ENCODE results near the gene SLC7A6OS.

The SLC7A6OS gene

DNA sequence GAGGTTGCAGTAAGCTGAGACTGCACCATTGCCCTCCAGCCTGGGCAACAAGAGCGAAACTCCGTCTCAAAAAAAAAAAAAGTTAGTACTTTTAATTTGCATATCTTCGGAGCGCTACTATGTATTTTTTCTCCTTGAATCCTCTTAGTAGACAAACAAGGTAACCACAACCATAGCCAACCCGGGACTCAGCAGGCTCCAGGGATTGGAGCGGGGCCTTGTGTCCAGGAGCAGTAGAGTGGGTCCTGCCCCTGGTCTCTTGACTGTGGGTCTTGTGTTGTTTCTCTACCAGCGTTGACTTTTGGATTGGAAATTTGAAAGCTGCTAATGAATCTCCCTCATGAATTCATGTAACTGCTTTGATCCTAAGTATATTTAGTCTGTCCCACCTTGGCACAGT lies 32.4 kb upstream of the SLC7A6OS start:
- DNase-seq, result no peak

DNA sequence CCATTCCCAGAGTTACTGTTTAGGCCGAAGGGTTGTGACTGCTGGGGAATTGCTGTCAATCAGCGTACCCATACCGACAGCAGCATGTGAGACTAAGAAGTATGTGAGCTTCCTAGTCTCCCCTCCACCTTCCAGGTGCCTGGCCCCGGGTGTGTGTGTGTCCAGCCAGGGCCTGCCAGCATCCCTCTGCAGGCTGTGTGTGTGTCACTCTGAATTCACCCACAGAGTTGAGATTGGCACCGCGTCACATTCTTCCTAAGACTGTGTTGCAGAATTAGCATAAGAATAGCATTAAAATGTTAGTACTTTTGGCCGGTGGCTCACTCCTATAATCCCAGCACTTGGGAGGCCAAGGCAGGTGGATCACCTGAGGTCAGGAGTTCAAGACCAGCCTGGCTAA lies 31.9 kb upstream of the SLC7A6OS start:
- no peak for DNase-seq

DNA sequence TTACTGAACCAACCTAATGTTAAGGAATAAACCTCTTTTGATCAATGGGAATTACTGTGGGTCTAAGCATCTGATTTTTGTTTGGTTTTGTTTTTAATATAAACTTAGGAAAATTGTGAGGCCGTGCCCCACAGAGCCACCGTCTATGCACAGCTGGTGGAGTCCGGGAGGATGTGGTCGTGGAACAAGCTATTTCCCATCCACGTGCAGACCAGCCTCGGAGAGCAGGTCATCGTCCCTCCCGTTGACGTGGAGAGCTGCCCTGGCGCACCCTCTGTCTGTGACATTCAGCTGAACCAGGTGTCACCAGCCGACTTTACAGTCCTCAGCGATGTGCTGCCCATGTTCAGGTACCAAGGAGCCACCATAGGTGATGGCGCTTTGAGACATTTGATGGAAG lies 28.5 kb upstream of the SLC7A6OS start:
- DNase-seq, result no peak

DNA sequence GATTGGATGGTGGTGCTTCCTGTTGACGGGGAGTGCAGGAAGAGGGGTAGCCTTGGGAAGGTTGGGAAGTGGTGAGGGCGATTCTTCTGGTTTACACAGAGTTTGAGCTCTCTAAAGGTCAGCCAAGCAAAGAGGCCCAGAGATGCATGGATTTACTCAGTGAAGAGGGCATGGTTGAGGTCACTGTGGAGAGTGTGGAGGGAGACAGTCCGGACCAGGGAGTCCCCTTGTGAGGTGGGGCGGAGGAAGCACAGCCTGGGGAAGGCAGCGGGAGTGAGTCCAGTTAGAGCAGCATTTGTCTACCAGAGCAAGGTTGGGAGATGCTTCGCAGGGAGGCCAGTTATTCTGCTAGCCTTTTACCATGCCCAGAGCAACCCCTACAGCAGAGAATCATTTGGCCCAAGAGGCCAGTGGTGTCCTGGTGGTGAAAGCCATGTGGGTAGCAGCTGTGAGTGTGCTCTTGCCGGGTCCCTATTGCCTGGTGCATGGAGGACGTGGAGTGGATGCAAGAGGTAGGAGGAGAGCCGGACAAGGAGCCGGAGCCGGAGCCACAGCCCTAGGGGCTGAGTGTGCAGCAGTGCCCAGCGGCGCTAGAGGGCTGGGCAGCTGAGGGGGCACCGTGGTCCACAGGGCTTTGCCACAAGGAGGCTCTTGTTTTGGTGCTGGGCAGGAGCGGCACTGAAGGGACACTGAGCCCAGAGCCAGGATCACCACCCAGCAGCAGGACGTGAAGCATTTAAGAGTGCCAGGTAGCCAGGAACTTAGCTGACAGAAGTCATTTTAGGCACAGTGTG lies 27.8 kb upstream of the SLC7A6OS start:
- no peak for DNase-seq

DNA sequence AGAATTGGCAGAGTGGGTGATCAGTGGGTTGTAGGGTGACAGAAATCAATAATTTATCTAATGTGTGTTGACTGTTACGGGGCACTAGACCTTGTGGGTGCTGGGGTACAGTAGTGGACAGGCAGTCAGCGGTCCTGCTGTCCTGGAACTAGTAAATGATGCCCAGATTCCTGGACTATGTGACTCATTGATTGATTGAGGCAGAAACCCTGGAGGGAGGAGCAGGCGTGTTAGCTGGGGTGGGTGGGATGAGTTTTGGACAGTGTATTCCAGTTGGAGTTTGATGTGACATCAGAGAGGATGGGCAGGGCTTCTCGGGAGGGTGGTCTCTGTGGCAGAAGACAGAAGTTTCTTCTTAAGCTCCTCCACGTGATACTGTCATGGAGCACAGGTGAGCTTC lies 24.4 kb upstream of the SLC7A6OS start:
- no peak for DNase-seq

DNA sequence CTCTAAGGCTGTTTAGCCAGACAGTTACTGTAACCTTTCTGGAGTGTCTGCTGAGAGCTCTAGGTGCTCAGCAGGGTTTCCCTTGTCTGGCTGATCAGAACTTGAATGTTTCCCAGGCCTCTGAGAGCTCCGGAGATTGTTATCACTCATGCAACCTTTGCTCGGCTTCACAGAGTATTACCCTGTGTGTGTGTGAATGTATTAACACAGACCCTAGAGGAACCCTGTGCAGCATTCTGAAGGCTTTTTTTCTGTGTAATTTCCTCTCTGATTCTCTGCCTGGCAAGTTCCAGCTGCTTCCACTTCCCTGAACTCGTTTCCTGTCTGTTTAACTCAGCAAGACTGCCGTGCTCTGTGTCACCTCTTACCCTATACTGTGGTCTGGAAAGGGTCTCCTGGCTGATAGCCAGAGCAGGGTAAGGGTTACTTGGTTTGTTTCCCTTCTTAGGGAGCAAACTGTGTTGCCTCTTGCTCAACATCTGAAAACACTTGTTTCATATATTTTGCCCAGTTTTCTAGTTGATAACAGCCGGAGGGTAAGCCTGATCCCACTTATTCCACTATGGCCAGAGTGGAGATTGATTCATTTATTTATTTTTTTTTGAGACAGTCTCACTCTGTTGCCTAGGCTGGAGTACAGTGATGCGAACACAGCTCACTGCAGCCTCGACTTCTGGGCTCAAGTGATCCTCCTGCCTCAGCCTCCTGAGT lies 21.8 kb upstream of the SLC7A6OS start:
- peak; percentile 66 for DNase-seq

DNA sequence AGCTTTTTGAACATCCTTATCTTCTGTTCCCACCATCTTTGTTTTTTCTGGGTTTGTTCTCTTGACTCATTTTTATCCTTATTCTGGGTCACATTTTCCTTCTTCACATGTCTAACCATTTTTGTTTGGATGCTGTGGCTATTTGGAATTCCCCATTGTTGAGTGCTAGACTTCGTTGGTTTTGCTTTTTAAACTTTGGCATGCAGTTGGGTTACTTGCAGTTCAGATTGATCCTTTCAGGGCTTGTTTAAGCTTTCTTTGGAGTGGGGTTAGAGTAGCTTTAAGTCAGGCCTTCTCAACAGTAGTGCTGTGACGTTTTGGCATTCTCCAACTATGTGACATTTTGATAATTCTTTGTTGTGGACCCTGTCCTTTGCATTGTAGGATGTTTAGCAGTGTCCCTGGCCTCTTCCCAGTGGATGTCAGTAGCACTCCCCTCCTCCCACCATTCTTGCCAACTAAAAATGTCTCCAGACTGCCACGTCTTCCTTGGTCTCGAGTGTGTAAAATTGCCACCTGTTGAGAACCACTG lies 21.2 kb upstream of the SLC7A6OS start:
- no peak for DNase-seq

DNA sequence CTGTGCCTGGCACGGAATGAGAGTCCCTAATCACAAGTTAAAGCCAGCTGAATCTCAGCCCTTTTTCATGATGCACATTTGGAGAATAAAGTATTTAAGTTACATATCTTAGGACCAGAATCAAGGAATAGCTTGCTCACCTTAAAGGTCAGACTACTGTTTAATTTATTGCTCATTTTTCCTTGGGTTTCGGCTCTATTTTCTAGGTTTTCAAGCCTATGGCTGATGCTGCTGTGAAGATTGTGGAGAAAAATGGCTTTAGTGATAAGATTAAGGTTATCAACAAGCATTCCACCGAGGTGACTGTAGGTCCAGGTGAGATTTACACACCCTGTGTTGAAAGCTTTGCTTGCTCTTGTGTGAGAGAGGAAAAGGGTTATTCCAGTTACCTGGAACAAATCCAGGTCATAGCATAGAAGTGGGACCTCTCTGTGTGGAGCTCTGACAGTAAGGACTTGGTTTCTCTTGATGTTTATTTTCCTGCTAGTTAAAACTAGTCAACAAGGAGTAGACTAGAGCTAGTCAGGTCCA lies 18.2 kb upstream of the SLC7A6OS start:
- DNase-seq, result no peak

DNA sequence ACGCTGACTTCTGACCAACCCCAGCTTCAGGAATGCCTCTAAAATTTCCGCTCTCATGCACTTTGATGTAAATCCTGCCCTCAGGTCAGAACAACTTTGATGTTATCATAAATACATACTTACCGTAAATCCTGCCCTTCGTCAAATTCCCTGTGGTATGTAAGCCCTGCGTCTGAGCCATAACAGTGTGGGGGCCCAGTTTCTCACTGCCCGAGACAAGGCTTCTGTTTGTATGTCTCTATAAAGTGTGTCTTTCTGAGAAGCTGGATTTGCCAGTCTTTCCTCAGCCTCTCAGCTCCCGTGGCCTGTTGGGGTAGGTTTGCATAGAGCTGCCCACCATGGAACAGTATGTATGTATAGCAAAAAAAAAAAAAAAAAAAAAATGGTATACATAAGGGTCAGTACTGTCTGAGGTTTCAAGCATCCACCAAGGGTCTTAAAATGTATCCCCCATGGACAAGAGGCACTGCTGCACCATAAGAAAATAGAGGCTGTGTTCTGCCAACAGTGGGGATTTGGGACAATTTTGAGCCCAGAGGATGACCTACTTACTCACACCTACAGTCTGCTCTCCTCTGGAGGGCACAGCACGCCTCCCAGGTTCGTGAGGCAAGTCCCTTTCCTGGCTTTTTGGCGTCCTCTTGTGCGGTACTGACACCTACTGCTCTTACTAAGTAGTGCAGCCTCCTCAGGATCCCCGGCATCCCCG lies 17.6 kb upstream of the SLC7A6OS start:
- DNase-seq, result peak; percentile 8

DNA sequence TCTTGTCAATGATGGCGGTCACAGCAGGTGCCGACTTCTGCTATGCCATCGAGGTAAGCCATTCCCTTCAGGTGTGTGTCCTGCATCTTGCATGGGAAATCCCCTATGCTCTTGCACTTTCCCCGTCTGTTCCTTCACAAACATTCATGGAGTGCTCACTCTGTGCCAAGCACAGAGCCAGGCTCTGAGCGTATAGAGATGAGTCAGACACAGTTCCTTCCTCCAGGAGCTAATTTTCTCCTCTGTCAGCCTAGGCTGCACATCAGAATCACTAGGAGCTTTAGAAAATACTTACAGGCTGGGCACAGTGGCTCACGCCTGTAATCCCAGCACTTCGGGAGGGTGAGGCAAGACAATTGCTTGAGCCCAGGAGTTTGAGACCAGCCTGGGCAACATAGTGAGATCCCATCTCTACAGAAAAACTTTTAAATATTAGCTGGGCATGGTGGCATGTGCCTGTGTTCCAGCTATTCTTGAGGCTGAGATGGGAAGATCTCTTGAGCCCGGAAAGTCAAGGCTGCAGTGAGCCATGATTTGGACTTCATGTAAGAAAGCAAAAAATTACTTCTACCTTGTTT lies 14.1 kb upstream of the SLC7A6OS start:
- DNase-seq, result no peak

DNA sequence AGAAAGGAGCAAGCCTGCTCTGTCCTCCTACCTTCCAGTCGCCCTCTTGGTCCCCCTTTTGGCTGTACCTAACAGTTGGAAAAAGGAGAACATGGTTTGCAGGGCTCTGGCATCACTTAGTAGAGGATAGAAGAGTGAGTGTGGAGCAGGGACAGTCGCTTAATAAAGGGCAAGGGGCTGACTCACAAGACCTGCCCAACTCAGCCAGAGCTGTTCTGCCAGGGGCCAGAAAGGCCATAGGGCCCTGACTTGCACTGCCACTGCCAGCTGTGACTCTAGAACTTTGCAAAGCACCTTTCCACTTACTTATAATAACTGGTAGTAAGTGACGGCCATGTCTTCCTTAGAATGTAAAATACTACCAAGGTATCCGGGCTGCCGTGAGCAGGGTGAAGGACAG lies 13.6 kb upstream of the SLC7A6OS start:
- DNase-seq, result no peak

DNA sequence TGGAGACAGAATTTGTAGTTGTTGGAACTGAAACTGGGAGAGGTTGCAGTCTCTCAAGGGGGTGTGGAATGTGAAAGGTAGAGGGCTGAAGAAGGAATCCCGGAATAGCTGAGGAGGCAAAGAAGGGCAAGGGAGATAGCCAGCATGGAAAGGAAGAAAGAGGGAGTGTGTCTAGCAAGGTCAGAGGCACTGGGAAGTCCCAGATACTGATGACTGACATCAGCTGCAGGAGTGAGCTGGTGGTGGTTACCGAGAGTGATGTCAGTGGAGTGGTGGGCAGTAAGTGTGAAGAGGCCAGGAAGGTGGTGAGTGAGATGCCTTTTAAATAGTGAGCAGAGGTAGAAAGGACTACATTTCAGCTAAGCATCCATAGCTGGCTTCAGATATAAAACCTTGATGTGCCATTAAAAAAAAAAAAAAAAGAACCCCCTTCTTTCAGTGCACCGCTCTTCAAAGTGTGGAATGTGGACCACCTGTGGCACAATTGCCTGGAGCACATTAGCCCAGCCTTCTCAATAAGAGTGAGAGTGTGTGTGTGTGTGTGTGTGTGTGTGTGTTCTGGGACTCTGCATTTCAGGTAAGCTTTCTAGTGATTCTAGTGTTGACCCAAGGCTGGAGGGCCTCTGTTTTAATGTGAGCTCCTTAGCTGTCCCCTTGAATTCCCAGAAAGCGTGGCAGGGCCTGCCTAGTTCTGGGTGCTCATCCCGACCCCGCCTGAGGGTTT lies 8.6 kb upstream of the SLC7A6OS start:
- no peak for DNase-seq

DNA sequence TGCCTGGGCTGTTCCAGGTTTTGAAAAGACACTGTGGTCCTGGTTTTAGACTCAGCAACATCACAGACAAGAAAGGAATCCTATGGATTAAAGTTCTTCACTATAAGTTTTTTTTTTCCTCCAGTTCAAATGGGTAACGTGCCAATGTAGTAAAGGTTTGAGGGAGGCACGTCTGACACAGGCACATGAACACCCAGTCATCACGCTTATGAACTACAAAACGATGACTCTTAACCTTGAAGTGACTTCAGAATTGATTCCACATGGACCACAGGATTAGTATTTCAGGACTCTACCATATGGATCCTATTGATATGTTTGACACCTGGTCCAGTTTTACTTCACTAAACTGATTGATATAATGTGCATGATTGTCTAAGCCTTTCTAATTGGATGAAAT lies 2.4 kb upstream of the SLC7A6OS start:
- DNase-seq, result no peak

DNA sequence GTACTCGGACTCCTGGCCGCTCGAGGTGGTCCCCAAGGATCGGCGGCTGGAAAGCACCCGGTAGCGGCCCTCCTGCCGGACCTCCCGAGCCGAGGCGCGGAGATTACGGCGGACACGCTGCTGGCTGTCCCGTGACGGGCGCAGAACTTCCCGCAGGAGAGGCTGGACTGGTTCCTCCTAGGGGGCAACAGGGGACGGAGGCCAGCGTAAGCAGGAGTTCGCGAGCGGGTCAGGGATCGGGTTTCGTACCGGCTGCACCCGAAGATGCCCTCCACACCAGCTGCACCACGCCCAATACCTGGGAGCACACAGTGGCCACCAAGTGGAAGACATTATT lies 341 bp downstream of the SLC7A6OS start:
- no peak for DNase-seq

DNA sequence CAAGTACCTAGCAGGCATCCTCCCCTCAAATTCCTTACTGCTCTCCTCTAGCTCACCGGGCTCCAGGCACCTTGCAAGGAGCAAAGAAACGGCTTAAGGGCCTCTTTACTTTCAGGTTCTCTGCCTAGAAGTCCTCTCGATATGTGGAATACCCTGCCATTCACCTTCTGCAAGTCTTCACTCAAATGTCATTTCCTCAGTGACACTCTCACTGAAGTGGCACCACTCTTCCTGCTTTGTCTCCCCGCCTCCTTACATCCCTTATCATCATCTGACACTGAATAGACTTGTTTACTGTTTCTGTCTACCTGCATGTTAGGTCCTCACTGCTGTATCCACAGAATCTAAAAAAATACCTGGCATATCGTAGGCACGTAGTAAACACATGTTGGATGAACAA lies 947 bp downstream of the SLC7A6OS start:
- DNase-seq, result no peak

DNA sequence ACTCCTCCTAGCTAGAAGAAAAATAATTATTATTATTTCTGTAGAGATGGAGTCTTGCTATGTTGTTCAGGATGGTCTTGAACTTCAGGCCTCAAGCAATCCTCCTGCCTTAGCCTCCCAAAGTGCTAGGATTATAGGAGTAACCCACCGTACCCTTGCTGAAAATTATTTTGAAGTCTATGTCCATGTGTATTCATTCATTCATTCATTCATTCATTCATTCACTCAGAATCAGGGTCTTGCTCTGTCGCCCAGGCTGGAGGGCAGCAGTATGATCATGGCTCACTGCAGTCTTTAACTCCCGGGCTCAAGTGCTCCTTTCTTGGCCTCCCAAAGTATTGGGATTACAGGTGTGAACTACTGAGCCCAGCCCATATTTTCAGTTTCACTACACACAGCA lies 4.1 kb downstream of the SLC7A6OS start:
- DNase-seq, result no peak

DNA sequence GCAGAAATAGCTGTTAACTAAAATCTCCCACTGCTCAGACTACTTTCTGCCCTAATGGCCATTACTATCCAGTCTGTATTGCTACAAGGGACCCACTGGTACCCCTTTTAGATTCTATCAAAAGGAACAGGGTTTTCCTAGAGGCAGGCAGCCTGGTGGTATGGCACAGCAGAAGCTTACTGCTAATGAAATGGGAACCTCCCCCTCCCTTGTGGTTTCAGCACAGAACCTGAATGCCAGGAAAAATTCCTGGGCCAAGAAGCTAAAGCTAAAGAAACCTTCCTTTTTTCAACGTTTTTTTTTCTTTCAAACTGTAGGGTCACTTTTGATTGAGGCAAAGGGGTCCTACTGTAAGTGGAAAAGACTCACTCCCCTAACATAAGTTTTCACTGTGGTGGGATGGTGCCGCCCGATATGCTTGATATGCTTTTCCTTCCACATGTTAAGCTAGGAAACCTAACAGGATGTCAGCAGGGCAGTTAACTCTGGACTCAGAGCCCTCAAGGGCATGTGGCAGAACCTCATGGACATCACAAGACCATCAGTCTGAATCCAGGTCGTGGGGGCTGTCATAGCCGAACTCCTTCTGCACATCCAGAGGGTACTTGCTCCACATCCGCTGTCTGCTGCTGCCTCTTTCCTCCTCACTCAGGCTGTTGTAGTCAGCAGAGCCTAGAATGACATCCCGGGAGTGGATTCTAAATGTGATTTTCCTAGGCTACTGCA lies 9.8 kb downstream of the SLC7A6OS start:
- DNase-seq, result no peak

DNA sequence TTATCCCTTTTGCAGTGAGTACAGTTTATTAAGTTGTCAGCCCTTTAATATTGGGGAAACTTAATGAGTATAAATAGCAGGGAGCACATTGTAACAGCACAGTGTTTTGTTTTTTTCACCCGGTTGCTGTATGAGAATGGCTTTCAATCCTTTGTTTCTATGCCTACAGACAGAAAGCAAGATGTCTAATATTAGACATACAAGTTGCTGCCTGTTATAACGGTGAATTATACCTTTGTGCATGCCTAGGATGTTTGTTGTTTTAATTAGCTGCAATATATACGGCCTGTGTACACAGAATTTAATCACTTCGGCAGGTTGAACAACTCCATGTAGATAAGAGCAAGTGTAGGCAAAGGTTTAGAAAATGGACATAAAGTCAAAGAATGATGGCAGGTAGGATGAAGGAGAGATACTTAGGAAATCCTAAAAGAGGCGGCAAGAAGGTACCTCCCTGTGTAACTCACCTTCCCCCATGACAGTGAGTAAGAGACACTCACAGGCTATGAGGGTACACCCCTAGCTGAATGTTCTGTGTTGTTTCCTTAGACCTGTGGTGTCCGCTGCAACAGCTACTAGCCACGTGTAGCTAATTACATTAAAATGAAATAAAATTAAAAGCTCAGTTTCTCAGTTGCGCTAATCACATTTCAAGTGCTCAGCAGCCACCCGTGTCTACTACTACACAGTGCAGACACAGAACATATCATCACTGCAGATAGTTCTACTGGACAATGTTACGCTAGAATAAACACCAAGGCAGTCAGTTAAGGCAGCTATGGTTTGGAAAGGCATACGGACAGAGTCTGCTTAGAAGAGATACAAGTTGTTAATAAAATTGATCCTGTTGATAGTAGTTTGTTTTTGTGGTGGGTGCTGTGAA lies 10.9 kb downstream of the SLC7A6OS start:
- DNase-seq, result no peak

DNA sequence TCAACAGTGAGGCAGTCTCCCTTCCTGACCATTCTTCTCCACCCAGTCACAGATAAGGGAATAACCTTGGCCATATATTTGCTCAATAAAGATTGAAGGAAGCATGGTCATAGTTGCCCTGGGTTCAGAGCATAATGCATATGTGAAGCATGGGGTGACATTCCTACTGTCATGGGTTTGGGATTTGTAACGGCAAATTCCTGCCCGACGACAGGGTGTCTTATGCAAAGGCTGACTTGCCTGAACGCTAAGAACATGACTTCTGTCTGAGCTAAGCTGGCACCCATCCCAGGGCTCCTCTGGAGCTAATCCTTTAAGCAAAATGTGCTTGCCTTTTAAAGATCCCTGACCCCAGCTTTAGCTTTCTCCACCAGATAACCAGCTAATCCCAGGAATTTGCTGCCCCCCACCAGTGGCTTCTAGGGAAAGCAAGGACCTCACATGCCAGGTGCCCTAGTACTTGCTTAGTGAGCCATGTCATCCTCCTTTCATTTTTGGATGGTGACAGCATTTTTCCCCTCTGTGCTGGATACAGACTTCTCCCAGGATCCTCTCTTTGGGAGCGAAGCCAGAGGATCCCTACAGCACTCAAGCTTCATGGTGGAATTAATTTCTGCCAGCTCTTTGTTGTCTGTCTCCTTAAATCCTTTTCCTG lies 11.7 kb downstream of the SLC7A6OS start:
- no peak for DNase-seq

DNA sequence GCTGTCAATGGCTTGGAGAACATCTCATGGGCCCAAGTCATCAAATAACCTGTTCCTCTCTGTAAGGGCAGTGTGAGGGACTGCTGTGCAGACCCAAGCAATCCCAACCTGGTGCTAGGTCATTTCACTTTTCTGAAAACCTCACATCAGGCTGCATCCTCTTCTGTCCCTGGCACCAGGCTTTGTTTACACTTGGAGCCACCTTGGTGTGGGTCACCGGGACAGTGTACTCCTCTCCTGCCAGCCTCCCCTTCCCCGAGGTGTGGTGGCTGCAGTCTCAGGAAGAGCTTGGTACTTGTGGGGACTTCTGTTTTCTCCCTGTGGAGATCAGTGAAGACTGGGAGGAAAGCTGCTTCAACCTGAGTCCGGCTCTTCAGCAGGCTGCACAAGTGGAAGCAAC lies 12.4 kb downstream of the SLC7A6OS start:
- no peak for DNase-seq
